Measurements from ENCODE around the gene MERTK.

The MERTK gene

DNA sequence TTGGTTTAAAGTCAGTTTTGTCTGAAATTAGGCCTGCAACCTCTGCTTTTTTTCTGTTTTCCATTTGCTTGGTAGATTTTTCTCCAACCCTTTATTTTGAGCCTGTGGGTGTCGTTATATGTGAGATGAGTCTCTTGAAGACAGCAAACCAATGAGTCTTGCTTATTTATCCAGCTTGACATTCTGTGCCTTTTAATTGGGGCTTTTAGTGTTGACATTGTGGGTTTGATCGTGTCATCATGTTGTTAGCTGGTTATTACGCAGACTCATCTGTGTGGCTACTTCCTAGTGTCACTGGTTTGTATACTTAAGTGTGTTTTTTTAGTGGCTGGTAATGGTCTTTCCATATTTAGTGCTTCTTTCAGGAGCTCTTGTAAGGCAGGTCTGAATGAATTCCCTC lies 175.5 kb downstream of the MERTK start:
- H3K4me3 ChIP-seq (ENCODE audit: low read depth, low read length), result no peak overlapping the region
- TF ChIP-seq, protein P1, sequence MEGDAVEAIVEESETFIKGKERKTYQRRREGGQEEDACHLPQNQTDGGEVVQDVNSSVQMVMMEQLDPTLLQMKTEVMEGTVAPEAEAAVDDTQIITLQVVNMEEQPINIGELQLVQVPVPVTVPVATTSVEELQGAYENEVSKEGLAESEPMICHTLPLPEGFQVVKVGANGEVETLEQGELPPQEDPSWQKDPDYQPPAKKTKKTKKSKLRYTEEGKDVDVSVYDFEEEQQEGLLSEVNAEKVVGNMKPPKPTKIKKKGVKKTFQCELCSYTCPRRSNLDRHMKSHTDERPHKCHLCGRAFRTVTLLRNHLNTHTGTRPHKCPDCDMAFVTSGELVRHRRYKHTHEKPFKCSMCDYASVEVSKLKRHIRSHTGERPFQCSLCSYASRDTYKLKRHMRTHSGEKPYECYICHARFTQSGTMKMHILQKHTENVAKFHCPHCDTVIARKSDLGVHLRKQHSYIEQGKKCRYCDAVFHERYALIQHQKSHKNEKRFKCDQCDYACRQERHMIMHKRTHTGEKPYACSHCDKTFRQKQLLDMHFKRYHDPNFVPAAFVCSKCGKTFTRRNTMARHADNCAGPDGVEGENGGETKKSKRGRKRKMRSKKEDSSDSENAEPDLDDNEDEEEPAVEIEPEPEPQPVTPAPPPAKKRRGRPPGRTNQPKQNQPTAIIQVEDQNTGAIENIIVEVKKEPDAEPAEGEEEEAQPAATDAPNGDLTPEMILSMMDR (IDR thresholded peaks at IDR 0.05; ENCODE audit: control insufficient read depth, extremely low read depth, insufficient read depth), result no peak

GRCh38 chr2:112074506-112074905 lies 176.1 kb downstream of the MERTK start:
- TF ChIP-seq, protein P1 (IDR thresholded peaks at IDR 0.05; ENCODE audit: control insufficient read depth, extremely low read depth, insufficient read depth), result no peak
- no peak overlapping the region for H3K4me3 ChIP-seq (ENCODE audit: low read depth, low read length)
- DNase-seq (ENCODE audit: low read depth), result no peak

More for the DNA sequence above, 175.5 kb downstream of the MERTK start:
- DNase-seq (ENCODE audit: low read depth), result no peak

- no peak for DNase-seq (ENCODE audit: low read depth)
- TF ChIP-seq, protein P1 (IDR thresholded peaks at IDR 0.05; ENCODE audit: control insufficient read depth, extremely low read depth, insufficient read depth), result no peak
- no peak overlapping the region for H3K4me3 ChIP-seq (ENCODE audit: low read depth, low read length)
These were observed 177.3 kb downstream of the MERTK start for GRCh38 chr2:112075490-112076260.

- H3K4me3 ChIP-seq (ENCODE audit: low read depth, low read length), result no peak overlapping the region
- no peak for DNase-seq (ENCODE audit: low read depth)
- TF ChIP-seq, protein P1 (IDR thresholded peaks at IDR 0.05; ENCODE audit: control insufficient read depth, extremely low read depth, insufficient read depth), result no peak
These were observed 179.4 kb downstream of the MERTK start for GRCh38 chr2:112077814-112078213.
